ENCODE data around the gene PARD3.
A peak's percentile ranks its signal among the peaks of the same experiment; 100 is the strongest.

The PARD3 gene

GRCh38 chr10:34351161-34351560 is 463.9 kb downstream of the PARD3 start:
- TF ChIP-seq EZH2 (IDR thresholded peaks at IDR 0.05; ENCODE audit: borderline replicate concordance, low read depth, low read length, severe bottlenecking) (no peak), CTCF (IDR thresholded peaks at IDR 0.05; ENCODE audit: borderline replicate concordance, extremely low read depth, low read length, poor library complexity, severe bottlenecking) (no peak)
- no peak overlapping the region for H2AFZ ChIP-seq (ENCODE audit: low read depth, low read length)
- no peaks in the 10 kb centered on the region for H3K4me1 ChIP-seq (ENCODE audit: insufficient read depth, low read length)
- H3K36me3 ChIP-seq (ENCODE audit: insufficient read depth, low read length) = peaks cover 24% of the 10 kb centered on the region
- H3K27me3 ChIP-seq (ENCODE audit: insufficient read depth, low read length, poor library complexity) = no peaks in the 10 kb centered on the region
- no peaks in the 10 kb centered on the region for H4K20me1 ChIP-seq (ENCODE audit: insufficient read depth, low read length)
- H3K4me3 ChIP-seq (ENCODE audit: low read depth in 1 of 2, low read length in 2 of 2) = no peak overlapping the region
- no peak overlapping the region for H3K27ac ChIP-seq (ENCODE audit: low read length)
- no peaks in the 10 kb centered on the region for H3K9me3 ChIP-seq (ENCODE audit: insufficient read depth, low read length, severe bottlenecking)
- no peak for DNase-seq
- H3K9ac ChIP-seq (ENCODE audit: low read depth, low read length) = no peak overlapping the region
- no peak overlapping the region for H3K4me2 ChIP-seq (ENCODE audit: insufficient read depth, low read length)
- H3K79me2 ChIP-seq (ENCODE audit: insufficient read depth, low read length) = no peaks in the 10 kb centered on the region
- no peak for ATAC-seq (ENCODE audit: insufficient read depth, low read depth)

DNA sequence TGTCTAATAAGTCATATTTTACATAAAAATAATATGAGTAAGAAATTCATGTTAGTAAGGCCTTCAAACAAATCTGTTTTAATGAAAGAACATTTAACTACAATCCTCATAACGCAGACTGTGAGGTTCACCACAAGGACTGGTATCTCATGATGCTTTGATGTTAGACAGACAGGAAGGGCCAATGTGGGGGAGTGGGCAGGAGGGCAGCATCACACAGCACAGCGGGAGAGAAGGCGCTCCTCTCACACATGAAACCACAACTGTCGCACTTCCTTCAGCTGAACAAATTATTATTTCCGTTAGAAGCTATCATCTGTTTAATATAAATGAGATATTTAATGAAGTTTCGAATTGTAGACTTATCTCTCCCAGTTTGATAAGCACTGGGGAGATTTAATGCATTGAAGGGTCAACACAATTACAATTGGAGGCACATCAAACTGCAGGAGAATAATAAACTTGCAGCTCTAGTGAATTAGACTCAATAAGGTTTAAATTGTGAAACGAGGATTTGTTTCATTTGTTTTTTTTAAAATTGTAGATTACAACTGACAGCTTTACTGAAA is 466.1 kb downstream of the PARD3 start:
- Histone ChIP-seq H3K27me3 (ENCODE audit: insufficient read depth, low read length, poor library complexity) (no peaks in the 10 kb centered on the region), H2AFZ (ENCODE audit: low read depth, low read length) (no peak overlapping the region), H3K79me2 (ENCODE audit: insufficient read depth, low read length) (no peaks in the 10 kb centered on the region), H3K4me2 (ENCODE audit: insufficient read depth, low read length) (no peak overlapping the region), H3K4me3 (ENCODE audit: low read depth in 1 of 2, low read length in 2 of 2) (no peak overlapping the region), H3K9ac (ENCODE audit: low read depth, low read length) (no peak overlapping the region), H3K4me1 (ENCODE audit: insufficient read depth, low read length) (no peaks in the 10 kb centered on the region), H3K36me3 (ENCODE audit: insufficient read depth, low read length) (peaks cover 5% of the 10 kb centered on the region; the same call in 1 of the 2 replicates), H3K9me3 (ENCODE audit: insufficient read depth, low read length, severe bottlenecking) (no peaks in the 10 kb centered on the region), H4K20me1 (ENCODE audit: insufficient read depth, low read length) (no peaks in the 10 kb centered on the region), H3K27ac (ENCODE audit: low read length) (no peak overlapping the region)
- no peak for DNase-seq
- no peak for TF ChIP-seq EZH2 (IDR thresholded peaks at IDR 0.05; ENCODE audit: borderline replicate concordance, low read depth, low read length, severe bottlenecking)
- TF ChIP-seq CTCF (IDR thresholded peaks at IDR 0.05; ENCODE audit: borderline replicate concordance, extremely low read depth, low read length, poor library complexity, severe bottlenecking) = no peak
- peak; percentile 44; the same call in 1 of the 3 replicates for ATAC-seq (ENCODE audit: insufficient read depth, low read depth)

DNA sequence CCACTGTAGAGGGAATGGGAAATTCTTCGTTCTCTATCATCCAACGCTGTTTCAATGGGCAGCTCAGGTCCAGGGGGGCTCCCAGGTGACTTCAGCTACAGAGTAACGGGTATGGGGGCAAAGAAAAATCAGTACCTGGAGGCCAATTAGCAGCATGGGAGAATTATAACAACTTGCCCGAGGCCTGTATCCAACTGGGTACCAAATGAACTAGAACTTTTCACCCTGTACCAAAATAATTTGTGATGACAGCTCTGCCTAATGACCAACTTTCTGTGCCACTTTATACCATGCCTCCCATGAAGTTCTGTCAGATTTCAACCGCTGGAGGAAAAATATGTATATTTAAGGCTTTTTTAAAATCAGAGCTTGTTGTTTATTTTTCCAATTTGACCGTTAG is 467.1 kb downstream of the PARD3 start:
- no peaks in the 10 kb centered on the region for H3K9me3 ChIP-seq (ENCODE audit: insufficient read depth, low read length, severe bottlenecking)
- H3K27ac ChIP-seq (ENCODE audit: low read length) = no peak overlapping the region
- peaks cover 5% of the 10 kb centered on the region; the same call in 1 of the 2 replicates for H3K36me3 ChIP-seq (ENCODE audit: insufficient read depth, low read length)
- no peaks in the 10 kb centered on the region for H3K79me2 ChIP-seq (ENCODE audit: insufficient read depth, low read length)
- no peak overlapping the region for H3K9ac ChIP-seq (ENCODE audit: low read depth, low read length)
- ATAC-seq (ENCODE audit: insufficient read depth, low read depth) (no peak), DNase-seq (no peak)
- H3K27me3 ChIP-seq (ENCODE audit: insufficient read depth, low read length, poor library complexity) = no peaks in the 10 kb centered on the region
- H3K4me2 ChIP-seq (ENCODE audit: insufficient read depth, low read length) = no peak overlapping the region
- TF ChIP-seq CTCF (IDR thresholded peaks at IDR 0.05; ENCODE audit: borderline replicate concordance, extremely low read depth, low read length, poor library complexity, severe bottlenecking) (no peak), EZH2 (IDR thresholded peaks at IDR 0.05; ENCODE audit: borderline replicate concordance, low read depth, low read length, severe bottlenecking) (no peak)
- no peaks in the 10 kb centered on the region for H4K20me1 ChIP-seq (ENCODE audit: insufficient read depth, low read length)
- H3K4me3 ChIP-seq (ENCODE audit: low read depth in 1 of 2, low read length in 2 of 2) = no peak overlapping the region
- no peaks in the 10 kb centered on the region for H3K4me1 ChIP-seq (ENCODE audit: insufficient read depth, low read length)
- no peak overlapping the region for H2AFZ ChIP-seq (ENCODE audit: low read depth, low read length)
